HTR-8/SVneo (cell line): ENCODE measurements around the gene LYPD5.

Experiments used
- DNase-seq: peaks from one replicate; pipeline ENCODE4 v3.0.0; 2011; ENCODE audit warnings: low spot score, mixed read lengths; ENCODE audit not compliant: insufficient read length
- FAIRE-seq: peaks from 2 replicates; lab custom pipeline; 2011; peaks lifted over from hg19 to GRCh38; lab: Jason Lieb, UNC

Gene LYPD5

GRCh38 chr19:43760941-43761340 lies 41.3 kb downstream of the LYPD5 start:
- DNase-seq, result no peak
- FAIRE-seq, result no peak

- FAIRE-seq, result no peak
- DNase-seq, result peak; percentile 69
Observed at GRCh38 chr19:43759515-43759914, 42.7 kb downstream of the LYPD5 start.

- DNase-seq (no peak), FAIRE-seq (no peak)
Observed at GRCh38 chr19:43755256-43755801, 46.9 kb downstream of the LYPD5 start.

GRCh38 chr19:43754503-43755255 lies 47.6 kb downstream of the LYPD5 start, which contains the start of gene SMG9:
Gene SMG9, minus strand, starts transcription at chr19:43754962. Its CDS starts 4,221 bp downstream, at chr19:43750741.
- FAIRE-seq (peak; percentile 89), DNase-seq (peak; percentile 96)

GRCh38 chr19:43754253-43754502 lies 48.1 kb downstream of the LYPD5 start:
- no peak for DNase-seq
- no peak for FAIRE-seq

- FAIRE-seq, result no peak
- DNase-seq, result no peak
Observed at GRCh38 chr19:43752287-43752875, 49.9 kb downstream of the LYPD5 start.

- FAIRE-seq, result peak; percentile 31
- no peak for DNase-seq
Observed at GRCh38 chr19:43751466-43752220, 50.6 kb downstream of the LYPD5 start.

- DNase-seq (no peak), FAIRE-seq (no peak)
Observed at GRCh38 chr19:43749898-43750297, 52.3 kb downstream of the LYPD5 start.

- FAIRE-seq, result no peak
- DNase-seq, result no peak
Observed at GRCh38 chr19:43749152-43749551, 53.1 kb downstream of the LYPD5 start.

- DNase-seq (no peak), FAIRE-seq (no peak)
Observed at GRCh38 chr19:43748685-43749084, 53.6 kb downstream of the LYPD5 start.

- no peak for DNase-seq
- FAIRE-seq, result no peak
Observed at GRCh38 chr19:43748205-43748594, 54.0 kb downstream of the LYPD5 start.

- FAIRE-seq, result no peak
- DNase-seq, result no peak
Observed at GRCh38 chr19:43747557-43748204, 54.6 kb downstream of the LYPD5 start.
